CD4-positive, alpha-beta T cell treated with Interleukin-2 at 100 ng/mL for 4 hours (primary cell): ENCODE data around the gene TNFSF15.

ENCODE experiments used
- DNase-seq: peaks from one replicate; pipeline ENCODE4 v3.0.0-alpha.2; 2020; ENCODE audit warnings: low spot score

The TNFSF15 gene

DNA sequence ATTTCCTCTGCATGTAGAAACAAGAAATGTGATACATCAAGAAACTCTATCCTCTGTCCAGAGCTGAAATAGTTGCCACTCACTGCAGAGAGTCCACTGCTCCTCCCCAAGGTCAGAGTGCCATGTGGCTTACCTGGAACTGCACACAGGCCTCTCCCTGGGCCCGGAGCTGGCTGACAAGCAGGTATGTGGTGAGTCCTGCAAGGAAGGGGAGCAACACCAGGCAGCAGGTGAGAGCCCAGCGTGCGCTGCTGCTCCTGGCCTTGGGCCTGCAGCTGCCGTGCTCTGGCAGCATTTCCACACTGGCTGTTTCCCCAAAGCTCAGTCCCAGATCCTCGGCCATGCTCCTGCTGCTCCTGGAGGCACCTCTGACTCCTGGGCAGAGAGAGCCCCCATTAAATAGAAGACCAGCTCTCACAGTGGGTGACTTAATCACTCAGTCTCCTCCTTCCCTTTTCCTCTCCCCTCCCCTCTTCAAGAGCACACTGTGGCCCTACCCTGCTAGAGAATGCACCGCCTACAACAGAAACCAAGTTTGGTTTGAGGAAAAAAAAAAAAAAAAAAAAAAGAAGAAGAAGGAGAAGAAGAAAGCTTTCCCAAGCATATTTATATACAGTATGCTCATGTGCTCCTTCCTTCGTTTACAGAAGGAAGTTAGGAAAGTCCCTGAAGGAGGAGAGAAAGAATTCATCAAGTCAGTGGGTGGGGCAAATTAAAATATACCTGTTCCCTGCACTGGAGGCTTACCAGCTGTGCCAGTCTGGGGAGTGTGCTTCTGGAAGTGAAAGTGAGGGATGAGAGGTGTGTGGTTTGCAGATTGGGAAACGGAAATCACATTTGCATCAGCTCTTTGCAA lies at the start of gene TNFSF15:
TNFSF15 (minus strand) TSS at position 370 of the 856 bp plus-strand sequence; CDS start at position 343, 27 bp downstream.
- peak; percentile 13 for DNase-seq

DNA sequence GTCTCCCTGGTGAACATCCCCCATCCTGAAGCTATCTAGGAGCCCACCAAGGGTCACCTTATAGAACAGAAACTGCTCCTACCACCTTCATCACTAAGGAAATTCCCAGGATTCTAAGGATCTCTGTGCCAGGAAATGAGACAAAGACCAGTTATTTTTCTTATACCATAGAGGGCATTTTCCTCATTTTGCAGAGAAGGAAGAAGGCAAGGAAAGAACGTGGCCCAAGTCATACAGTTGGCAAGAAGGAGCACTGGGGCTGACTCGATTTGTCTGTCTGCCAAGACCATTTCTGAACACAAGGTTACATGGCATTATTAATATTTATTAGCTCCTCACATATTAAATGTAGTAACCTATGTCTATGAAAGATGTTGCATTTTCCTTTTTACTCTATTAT lies 49.6 kb upstream of the TNFSF15 start:
- DNase-seq: no peak

DNA sequence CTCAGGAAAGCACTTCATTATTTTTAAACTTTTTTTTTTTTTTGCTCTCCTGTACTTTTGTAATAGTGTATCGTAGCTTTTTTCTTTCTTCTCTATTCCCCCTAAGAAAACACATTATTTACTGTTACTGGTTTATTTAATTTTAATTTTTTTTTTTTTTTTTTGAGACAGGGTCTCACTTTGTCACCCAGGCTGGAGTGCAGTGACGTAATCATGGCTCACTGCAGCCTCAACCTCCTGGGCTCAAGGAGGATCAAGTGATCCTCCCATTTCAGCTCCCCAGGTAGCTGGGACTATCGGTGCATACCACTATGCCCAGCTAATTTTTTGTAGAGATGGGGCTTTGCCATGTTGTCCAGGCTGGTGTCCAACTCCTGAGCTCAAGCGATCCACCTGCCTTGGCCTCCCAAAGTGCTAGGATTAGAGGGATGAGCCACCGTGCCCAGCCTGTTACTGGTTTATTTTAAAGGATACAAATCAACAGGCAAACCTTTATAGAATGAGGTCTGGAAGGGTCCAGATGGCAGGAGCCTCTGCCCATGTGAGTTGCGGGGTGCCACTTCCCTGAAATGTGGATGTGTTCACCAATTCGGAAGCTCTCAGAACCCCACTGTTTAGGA lies 49.0 kb upstream of the TNFSF15 start:
- DNase-seq: no peak

DNA sequence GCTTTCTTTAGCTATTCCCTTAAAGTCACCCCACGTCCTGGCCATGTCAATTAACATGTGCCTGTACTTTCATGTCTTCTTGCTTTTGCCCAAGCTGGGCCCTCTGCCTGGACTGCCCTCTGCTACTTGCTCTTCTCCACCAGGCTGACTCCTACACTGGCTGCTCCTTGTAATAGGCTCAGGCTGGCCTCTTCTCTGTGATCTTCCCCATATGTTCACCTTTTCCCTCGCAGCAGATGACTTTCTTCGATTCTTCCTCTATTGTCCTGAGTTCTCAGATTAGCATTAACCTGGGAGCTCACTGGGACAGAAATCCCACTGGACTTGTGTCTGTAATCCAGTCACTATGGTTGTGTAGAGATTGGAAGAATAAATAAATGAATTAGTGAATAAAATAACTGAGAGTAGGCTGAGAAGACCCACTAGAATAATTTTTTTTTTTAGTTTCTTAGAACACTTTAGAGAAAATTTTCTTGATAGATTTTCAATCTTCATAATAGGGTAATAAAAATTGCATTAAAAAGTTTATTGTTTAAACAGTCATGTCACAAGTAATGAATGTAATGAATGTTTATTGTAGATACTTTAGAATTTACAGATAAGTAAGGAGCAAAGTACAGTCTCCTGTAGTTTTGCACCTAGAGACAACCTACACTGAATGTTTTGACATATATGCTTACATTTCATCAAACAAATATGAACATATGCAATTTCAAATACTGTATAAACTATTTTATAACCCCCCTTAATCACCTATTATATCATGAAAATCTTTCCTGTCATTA lies 47.4 kb upstream of the TNFSF15 start:
- DNase-seq: no peak

DNA sequence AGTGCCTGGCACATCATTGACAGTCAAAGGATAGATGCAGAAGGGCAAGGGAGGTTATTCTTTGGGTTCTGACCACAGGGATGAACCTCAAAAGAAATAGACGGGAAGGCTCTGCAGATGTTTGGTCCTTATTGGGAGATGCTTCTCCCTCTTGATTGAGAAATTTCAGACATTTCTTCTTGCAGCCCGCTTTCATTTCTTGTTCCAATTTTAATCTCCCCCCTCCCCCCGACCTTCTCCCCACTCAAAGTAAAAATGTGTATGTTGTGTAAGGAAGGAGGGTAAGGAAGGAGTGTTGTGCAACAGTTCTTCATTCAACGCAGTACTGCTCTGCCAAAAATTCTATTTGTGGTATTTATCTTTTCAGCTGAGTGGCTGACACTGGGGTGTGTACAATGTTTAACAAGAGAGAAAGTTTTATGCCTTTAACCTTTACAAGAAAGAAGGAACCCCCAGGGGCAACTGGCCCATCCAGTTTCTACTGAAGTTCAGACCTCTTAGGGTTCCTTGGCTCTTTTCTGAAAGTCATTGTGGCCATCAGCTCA lies 46.3 kb upstream of the TNFSF15 start:
- DNase-seq: no peak

DNA sequence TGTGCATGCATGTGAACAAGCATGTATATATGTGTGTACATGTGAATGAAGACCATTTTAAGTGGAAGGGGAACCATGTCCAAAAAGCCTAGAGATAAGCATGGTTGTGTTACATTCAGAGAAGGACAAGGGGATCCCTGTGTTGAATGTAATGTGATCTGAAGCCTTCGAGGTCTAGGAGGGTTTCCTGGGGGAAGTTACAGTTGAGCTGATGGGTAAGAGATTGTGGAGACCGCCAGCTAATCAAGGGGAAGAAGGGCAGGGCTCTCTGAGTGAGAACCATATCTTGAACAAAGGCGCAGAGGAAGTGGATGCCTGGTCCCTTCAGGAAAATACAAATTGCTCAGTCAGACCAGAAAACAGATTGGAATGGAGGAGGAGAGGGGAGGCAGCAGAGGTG lies 45.5 kb upstream of the TNFSF15 start:
- no peak for DNase-seq

DNA sequence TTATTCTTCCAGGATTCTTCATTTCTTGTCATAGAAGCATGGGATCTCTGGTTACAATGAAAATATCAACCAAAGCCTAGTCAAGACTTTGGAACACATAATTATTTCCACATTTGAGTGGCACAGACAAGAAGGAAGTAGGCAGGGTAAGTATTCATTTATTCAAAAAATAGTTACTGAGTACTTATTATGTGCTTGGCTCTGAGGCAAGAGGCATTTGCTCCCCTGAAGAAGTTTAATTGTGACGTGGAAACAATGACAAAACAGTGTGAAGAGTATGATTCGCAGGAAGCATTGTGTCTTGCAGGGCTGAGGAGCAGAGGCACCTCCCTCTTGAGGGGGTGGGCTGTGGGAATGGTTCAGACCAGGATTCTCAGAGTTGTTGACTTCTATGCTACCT lies 45.0 kb upstream of the TNFSF15 start:
- DNase-seq: no peak

DNA sequence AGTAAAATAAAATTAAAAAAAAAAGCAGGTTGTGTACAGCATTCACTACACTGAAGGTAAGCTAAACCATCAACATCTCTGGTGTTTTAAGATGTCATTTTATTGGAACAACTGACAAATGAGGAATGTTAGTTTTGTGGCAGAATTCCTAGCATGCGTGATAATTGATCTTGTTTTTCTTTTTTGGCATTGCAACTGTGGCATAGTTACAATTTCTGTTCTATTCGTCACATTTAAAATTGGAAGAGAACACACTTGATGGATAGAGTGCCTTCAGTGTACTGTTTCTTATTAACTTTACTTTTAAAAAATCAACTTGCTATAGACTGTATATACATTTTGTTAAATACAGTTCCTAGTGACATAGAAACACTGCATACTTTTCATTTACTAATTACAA lies 43.6 kb upstream of the TNFSF15 start:
- DNase-seq: no peak

DNA sequence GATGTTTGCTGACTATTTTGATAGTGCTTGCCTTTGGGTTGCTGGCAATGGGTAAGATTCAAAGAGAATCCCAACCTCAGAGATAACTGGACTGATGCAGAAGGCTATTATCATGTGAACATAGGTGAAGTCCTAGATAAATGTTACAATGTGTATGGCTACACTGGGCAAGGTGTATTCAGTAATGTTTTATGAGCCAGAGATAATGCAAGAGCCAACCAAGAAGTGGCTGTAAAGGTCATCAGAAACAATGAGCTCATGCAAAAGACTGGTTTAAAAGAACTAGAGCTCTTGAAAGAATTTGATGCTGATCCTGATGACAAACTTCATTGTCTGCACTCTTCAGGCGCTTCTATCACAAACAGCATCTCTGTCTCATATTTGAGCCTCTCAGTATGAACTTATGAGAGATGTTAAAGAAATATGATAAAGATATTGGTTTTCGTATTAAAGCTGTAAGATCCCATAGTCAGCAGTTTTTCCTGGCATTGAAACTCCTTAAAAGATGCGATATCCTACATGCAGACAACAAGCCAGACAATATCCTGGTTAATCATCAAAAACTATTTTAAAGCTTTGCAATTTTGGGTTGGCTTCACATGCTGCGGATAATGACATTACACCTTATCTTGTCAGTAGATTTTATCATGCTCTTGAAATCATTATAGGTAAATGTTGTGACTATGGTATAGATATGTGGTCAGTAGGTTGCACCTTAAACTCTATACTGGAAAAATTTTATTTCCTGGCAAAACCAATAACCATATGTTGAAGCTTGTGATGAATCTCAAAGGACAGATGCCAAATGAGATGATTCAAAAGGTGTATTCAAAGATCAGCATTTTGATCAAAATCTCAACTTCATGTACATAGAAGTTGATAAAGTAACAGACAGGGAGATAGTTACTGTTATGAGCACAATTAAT lies 41.9 kb upstream of the TNFSF15 start:
- DNase-seq: no peak

DNA sequence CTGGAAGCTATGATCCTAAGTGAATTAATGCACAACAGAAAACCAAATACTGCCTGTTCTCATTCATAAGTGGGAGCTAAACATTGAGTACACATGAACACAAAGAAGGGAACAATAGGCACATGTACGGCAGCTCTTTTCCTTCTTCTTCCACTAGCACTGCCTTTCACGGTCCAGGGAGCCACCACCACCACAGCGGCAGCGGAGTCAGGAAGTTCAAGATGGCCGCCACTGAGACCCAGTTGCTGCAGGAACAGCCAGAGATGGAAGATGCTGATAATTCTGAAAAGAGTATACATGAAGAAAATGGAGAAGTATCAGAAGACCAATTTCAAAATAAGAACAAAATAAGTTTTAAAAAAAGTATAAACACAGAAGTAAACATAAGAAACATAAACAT lies 39.5 kb upstream of the TNFSF15 start:
- no peak for DNase-seq

DNA sequence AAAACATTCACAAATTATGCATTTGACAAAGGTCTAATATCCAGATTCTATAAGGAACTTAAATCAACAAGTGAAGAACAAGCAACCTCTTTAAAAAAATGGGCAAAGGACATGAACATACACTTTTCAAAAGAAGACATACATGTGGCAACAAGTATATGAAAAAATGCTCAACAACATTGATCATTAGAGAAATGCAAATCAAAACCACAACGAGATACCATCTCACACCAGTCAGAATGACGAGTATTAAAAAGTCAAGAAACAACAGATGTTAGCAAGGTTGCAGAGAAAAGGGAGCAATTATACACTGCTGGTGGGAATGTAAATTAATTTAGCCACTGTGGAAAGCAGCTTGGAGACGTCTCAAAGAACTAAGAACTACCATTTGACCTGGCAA lies 38.9 kb upstream of the TNFSF15 start:
- DNase-seq: no peak

DNA sequence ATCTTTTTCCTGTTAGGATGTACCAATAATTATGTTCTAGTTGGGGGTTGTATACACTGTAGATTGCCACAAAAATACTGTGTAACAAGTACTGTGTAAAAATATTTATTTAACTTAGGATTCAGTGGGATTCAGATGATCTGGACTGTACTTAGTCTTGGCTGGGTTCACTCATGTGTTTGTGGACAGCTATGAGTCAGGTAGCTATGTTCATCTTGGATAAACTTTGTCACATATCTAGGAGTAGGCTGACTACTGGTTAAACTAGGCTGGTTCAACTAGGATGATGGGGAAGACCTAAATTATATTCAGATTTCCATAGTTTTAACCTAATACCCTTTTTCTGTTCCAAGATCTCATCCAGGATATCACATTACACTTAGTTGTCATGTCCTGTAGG lies 32.1 kb upstream of the TNFSF15 start:
- DNase-seq: no peak

DNA sequence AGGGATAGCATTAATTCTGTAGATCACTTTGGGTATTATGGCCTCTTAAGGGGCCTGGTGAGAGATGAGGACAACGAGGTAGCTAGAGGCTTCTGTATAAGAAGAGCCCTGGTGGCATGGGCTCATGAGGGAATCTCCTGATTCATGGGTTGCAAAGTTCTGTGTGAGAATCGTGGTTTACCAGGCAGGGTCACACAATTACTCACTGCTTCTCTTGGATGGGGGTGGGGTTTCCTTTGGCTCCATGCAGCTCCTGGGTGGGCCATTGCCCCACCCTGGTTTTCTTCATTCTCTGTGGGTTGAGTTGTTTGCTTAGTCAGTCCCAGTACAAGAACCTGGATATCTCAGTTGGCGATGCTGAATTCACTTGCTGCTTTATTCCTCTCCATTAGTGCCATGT lies 30.9 kb upstream of the TNFSF15 start:
- no peak for DNase-seq

DNA sequence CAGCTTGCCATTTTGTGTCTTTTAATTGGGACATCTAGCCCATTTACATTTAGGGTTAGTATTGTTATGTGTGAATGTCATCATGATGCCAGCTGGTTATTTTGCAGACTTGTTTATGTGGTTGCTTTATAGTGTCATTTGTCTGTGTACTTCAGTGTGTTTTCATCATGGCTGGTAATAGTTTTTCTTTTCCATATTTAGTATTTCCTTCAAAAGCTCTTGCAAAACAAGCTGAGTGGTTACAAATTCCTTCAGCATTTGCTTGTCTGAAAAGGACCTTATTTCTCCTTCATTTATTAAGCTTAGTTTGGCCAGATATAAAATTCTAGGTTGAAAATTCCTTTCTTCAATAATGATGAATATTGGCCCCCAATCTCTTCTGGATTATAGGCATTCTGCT lies 28.5 kb upstream of the TNFSF15 start:
- DNase-seq: no peak

DNA sequence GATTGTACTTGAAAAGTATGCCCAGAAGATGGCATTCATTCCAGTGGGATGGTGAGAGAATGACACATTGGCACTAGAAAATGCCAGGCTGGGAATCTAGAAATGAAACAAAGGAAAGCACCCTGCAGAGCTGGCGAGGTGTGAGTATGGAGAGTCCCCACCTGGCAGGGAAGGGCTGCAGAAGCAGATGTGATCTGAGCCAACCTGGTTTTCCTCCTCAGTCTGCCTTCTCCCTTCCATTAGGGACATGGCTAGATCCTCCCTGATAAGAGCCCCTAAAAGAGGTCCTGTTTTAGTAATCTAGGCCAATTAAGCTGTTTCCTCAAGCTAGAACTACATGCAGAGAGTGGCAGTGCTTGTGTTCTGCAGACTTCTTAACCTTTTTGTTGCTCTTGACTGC lies 24.7 kb upstream of the TNFSF15 start:
- no peak for DNase-seq

DNA sequence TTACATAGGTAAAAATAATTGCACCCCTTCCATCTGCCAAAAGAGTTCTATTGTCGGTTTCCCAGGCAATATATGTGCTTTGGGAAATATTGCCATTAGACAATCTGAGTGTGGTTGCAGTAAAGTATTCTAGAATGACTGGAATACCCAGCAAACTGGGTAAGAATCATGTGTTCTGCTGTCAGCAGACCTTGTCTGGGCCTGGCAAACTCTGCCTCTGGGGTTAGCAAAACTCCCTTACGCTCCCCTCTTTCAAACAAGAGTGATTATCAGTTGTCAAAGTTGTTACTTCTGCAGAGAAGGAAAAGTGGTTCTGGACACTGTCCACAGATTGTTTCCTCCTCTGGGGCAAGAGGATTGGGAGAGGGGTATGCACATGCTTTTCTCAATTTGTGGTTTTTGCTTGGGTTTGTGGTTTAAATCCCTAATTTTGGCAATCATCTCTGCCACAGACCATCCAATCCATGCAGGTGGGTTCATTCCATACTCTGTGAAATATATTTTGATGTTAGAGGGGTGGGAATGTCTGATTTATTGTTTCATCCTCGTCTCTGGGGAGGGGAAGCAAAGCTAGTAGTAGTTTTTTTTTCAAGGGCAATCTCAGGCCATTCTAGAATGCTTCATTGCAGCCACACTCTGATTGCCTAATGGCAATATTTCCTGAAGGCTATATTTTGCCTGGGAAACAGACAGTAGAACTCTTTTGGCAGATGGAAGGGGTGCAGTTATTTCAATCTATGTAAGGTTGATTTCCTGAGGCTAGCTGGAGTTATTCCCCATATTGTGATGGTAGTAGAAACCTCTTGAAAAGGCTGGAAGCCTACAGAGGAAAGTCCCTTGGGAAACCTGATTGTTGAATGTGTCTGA lies 24.0 kb upstream of the TNFSF15 start:
- DNase-seq: no peak

DNA sequence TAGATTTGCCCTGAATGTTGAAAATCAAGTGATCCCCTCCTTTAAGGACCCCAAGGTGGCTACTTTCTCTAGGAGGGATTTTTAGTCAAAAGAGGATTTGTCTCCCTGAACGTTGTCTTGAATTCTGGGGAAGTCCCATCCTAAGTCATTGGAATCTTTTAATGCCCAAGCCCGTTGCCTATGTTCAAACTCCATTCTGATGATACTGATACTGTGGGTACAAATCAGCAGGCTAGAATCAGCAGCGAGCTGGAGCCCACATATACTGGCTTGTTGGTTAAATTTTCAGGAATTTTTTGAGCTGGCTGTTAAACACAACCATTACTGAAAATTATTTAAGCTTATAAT lies 22.4 kb upstream of the TNFSF15 start:
- no peak for DNase-seq

DNA sequence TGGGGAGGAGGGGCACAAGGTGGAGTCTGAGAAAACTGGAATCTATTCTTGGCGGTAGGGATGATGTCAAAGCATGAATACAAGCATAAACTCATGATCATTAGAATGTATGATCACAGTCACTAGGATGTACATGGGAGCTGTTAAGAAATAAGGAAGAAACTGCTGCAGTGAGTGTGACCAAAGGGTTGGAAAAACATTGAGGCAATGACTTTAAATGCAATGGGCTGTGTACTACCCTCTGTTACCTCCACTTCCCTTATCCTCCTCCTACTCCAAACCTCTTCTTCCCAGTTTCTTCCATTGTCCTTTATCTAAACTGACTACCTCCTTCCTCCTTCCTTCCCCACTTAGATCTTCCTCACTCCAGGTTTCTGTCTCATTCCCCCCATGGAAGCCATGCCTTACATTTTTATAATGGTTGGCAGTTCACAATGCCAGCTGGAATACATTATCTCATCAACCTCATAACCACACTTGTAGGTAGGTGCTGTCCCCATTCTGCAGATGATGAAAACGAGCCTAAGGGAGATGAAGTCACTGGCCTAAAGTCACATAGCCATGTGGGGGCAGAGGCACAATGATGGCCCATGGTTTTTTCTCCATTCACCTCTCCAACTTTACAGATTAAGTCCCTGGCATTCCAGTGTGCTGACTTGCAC lies 21.9 kb upstream of the TNFSF15 start:
- no peak for DNase-seq

DNA sequence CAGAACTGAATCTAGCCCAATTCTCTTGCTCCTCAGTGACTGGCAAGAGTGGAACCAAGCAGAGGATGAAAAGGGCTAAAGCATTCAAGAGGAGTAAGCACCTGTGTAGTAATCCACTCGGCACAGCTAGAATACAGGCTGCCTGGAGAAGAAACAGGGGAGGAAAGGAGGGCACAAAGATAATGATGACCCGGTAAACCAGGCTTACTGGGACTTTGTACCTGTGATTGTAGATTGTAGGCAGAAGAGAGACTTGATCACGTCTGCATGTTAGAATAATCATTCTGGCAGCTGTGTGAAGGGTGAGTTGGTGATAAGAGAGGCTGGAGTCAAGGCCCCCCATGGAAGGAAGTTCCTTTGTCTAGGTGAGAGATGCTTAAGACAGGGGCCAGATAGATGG lies 20.6 kb upstream of the TNFSF15 start:
- no peak for DNase-seq

DNA sequence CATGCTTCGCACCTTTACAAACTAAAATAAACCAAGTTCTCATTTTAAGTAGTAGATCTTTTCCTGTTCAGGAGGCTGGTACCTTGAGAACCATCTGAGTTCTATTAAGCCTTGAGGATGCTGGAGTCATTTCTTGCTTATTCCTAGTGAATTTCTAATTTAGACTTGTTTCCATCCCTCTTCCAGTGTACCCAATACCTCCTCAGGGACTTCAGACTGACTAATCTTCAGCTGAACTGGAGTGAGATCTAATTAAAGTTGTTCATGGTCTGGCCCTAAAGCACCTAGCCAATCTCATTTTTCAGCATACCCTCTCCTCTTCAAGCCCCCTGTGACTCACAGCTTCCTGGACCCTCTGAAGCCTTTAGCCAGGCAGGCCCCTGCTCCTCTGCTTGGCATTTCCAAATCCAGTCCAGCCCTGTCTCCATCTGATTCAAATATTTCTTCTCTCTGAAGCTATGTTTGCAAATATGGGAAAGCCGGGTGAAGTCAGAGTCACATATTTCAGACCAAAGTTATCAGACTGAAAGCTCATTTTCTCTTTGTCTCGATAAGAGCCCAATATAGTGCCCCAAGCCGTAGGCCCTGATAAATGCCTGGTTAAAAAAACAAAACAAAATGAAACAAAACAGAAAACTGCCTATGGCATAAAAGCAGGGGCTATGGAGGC lies 19.4 kb upstream of the TNFSF15 start:
- DNase-seq: no peak
